Natural killer cell (primary cell): ENCODE data around the gene CASP10. TPM values are rescaled to one million over a fixed set of nuclear protein-coding genes. Genes with fewer than 3 reads are reported as not detected.

ENCODE experiments used
- ATAC-seq, 3 donors: fragments of 150-1000 bp in 2 of 3; fragments of 200-7000 bp in 1 of 3; cut with Tn5 transposase; 1 replicate in 1 of 3; 2 replicates in 2 of 3; pipeline ENCODE4 v1.10.0; 2021; ENCODE audit warnings: mild to moderate bottlenecking in 2 of 3, moderate library complexity in 2 of 3
- DNase-seq, 2 donors: peaks; one replicate each; pipeline versions ENCODE4 v3.0.0 to v3.0.0-alpha.2; 2013 to 2021; ENCODE audit warnings: mixed read lengths in 1 of 2
- H3K27ac ChIP-seq: one replicate; pipeline ENCODE4 v1.5.1; 2013; ENCODE audit warnings: mild to moderate bottlenecking, low read length
- H3K27me3 ChIP-seq: one replicate; pipeline ENCODE4 v1.6.1; 2013; ENCODE audit warnings: low read length; ENCODE audit not compliant: control insufficient read depth, insufficient read depth
- H3K36me3 ChIP-seq: one replicate; pipeline ENCODE4 v1.6.1; 2013; ENCODE audit warnings: low read length; ENCODE audit not compliant: control insufficient read depth, insufficient read depth
- H3K4me1 ChIP-seq: one replicate; pipeline ENCODE4 v1.6.1; 2013; ENCODE audit warnings: low read length; ENCODE audit not compliant: control insufficient read depth, insufficient read depth
- H3K4me3 ChIP-seq: one replicate; pipeline ENCODE4 v1.5.1; 2013; ENCODE audit warnings: low read length
- H3K9me3 ChIP-seq: one replicate; pipeline ENCODE4 v1.6.1; 2013; ENCODE audit warnings: low read length; ENCODE audit not compliant: control insufficient read depth, insufficient read depth
- H3K27ac Mint-ChIP-seq, 2 donors: one replicate each; pipeline ENCODE4 v1.8.0; 2022; ENCODE audit warnings: mild to moderate bottlenecking in 2 of 2, mixed read lengths in 2 of 2, moderate library complexity in 1 of 2
- H3K27me3 Mint-ChIP-seq, 2 donors: one replicate each; pipeline ENCODE4 v1.8.0; 2022; ENCODE audit warnings: low read depth in 2 of 2, mixed read lengths in 2 of 2
- H3K36me3 Mint-ChIP-seq: one replicate; pipeline ENCODE4 v1.8.0; 2022; ENCODE audit warnings: mixed read lengths
- H3K4me1 Mint-ChIP-seq, 2 donors: one replicate each; pipeline ENCODE4 v1.8.0; 2022; ENCODE audit warnings: mixed read lengths in 2 of 2
- H3K4me3 Mint-ChIP-seq: one replicate; pipeline ENCODE4 v1.8.0; 2022; ENCODE audit warnings: mild to moderate bottlenecking, moderate library complexity, mixed read lengths
- H3K9me3 Mint-ChIP-seq, 2 donors: one replicate each; pipeline ENCODE4 v1.8.0; 2022; ENCODE audit warnings: mixed read lengths in 2 of 2
- WGBS: methylation state at CpG from one replicate; pipeline ENCODE4 v1.1.7; 2013; ENCODE audit warnings: missing lambda C conversion rate; ENCODE audit not compliant: insufficient coverage; 5-methylcytosine and 5-hydroxymethylcytosine counted together
- intact Hi-C: fragments of 100-400 bp; cut with micrococcal nuclease; formaldehyde crosslinking; loops from one replicate; pipeline ENCODE4 v1.14.2; 2022
- total RNA-seq, 4 donors: library from RNA; stranded (reverse); fragments of 120-200 nt in 1 of 4; gene quantifications; one replicate each; pipeline versions ENCODE4 v1.2.3 to v1.2.4, GENCODE V29; 2013 to 2022
- TF ChIP-seq, protein P1 (sequence below): fragments of 200-600 bp; IDR thresholded peaks from one replicate; pipeline ENCODE4 v1.8.0; 2022; ENCODE audit warnings: antibody characterized with exemption

CASP10 gene
- total RNA-seq, 3 donors from 2014 or later (not counting 1 experiment from before 2014, with no cell fraction given): 67.4 to 101 (median 75.3) TPM

DNA sequence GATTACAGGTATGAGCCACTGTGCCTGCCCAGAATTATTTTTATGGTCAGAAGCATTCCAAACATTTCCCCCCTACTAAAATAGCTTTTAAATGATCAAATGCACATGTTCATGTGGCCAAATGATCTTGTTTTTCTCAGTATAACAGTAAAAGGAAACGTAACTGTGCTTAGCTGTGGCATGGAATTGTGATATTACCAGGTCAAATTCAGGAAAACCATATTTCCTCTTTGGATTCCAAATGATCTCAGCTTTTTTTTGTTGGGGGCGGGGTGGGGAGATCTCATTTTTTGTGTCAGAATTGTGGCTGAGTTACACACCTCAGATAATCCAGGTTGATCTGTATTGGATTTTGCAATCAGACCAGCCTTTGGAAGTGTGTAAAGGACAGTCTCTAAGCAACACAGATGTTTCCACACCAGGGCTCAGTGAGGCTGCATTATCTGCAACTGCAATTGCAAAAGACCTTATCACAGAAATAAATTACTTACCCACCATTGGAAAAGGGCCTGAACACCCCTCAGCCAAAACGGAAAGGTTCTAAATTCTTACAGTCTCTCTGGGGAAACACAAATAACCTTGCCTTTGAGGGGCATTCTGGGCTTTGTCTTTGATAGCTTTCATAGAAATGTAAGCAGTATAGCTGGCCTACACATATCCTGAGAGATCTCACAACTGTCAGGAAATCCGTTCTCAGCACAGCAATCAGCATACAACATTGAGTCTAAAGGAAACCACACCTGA, 8.4 kb downstream of the CASP10 start:
- Histone ChIP-seq H3K36me3 (peaks cover 51% of the 10 kb centered on the region), H3K27me3 (no peaks in the 10 kb centered on the region), H3K4me3 (no peak overlapping the region), H3K27ac (peak overlapping the region; percentile 58), H3K4me1 (peaks cover 56% of the 10 kb centered on the region), H3K9me3 (no peaks in the 10 kb centered on the region)
- H3K36me3 Mint-ChIP-seq: peaks cover 4% of the 10 kb centered on the region
- no peaks in the 10 kb centered on the region for H3K9me3 Mint-ChIP-seq
- intact Hi-C loops: loop anchor here (5.0 kb wide), 1 partner anchor 71 kb away; the partner anchor contains the start of gene CASP8
- peak in 1 of 2 donors; percentile 69 for DNase-seq
- peaks cover 75 to 77% of the 10 kb centered on the region in 2 donors for H3K4me1 Mint-ChIP-seq
- H3K4me3 Mint-ChIP-seq: peak overlapping the region; percentile 84
- TF ChIP-seq, protein P1, sequence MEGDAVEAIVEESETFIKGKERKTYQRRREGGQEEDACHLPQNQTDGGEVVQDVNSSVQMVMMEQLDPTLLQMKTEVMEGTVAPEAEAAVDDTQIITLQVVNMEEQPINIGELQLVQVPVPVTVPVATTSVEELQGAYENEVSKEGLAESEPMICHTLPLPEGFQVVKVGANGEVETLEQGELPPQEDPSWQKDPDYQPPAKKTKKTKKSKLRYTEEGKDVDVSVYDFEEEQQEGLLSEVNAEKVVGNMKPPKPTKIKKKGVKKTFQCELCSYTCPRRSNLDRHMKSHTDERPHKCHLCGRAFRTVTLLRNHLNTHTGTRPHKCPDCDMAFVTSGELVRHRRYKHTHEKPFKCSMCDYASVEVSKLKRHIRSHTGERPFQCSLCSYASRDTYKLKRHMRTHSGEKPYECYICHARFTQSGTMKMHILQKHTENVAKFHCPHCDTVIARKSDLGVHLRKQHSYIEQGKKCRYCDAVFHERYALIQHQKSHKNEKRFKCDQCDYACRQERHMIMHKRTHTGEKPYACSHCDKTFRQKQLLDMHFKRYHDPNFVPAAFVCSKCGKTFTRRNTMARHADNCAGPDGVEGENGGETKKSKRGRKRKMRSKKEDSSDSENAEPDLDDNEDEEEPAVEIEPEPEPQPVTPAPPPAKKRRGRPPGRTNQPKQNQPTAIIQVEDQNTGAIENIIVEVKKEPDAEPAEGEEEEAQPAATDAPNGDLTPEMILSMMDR: no peak
- 15% methylated on average over 4 of the region's 4 CpGs for WGBS
- no peaks in the 10 kb centered on the region for H3K27me3 Mint-ChIP-seq
- ATAC-seq: peak; percentile 49 to 80 (median 71)
- peak overlapping the region; percentile 97 to 98 for H3K27ac Mint-ChIP-seq

DNA sequence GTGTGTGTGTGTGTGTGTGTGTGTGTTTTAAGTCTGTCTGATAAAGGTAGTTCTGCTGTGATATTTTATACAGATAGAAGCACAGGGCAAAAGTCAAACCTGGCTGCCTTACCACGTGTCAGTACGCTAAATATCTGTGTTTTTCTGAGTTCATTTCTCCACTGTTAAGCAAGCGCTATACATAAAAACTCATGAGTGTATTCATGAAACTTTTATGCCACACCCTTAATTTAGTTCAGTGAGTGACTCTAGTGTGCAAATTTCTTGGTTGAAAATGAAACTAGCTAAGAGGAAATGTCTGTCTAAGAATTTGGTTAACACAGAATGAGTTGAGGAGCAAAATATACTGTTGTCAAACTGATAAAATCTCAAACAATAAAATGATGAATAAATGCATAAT, 11.2 kb downstream of the CASP10 start:
- peaks cover 70 to 73% of the 10 kb centered on the region in 2 donors for H3K4me1 Mint-ChIP-seq
- intact Hi-C loops: loop anchor here (1.0 to 5.0 kb wide), 2 partner anchors 10 to 68 kb away; partner anchors contain the start of gene CASP8
- peaks cover 47% of the 10 kb centered on the region for H3K36me3 ChIP-seq
- H3K4me1 ChIP-seq: peaks cover 46% of the 10 kb centered on the region
- no peaks in the 10 kb centered on the region for H3K27me3 ChIP-seq
- TF ChIP-seq, protein P1: no peak
- no peaks in the 10 kb centered on the region for H3K9me3 ChIP-seq
- H3K36me3 Mint-ChIP-seq: peaks cover 17% of the 10 kb centered on the region
- no peaks in the 10 kb centered on the region for H3K9me3 Mint-ChIP-seq
- no peak overlapping the region for H3K4me3 ChIP-seq
- H3K27ac ChIP-seq: peak overlapping the region; percentile 50
- 0% methylated on average over 2 of the region's 3 CpGs for WGBS
- H3K4me3 Mint-ChIP-seq: peak overlapping the region; percentile 90
- H3K27ac Mint-ChIP-seq: peak overlapping the region; percentile 97 to 98
- no peaks in the 10 kb centered on the region for H3K27me3 Mint-ChIP-seq
- ATAC-seq: peak; percentile 72 to 82 (median 75)
- peak in 1 of 2 donors; percentile 49 for DNase-seq

DNA sequence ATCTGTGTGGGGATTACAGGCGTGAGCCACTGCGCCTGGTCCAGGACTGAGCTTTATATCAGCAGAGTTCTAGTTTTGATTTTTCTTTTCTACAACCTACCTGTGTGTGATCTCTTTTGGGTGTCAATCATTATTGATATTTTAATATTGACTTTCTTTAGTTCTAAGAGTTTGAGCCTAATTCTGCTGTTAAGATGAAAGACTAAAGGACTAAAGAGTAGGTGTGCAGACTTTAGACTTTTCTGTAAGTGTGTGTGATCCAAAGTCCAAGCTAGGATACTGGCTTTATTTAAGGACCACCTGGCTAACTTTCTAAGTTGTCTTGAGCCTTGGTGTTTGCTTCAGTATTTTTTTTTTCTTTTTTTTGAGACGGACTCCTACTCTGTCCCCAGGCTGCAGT, 12.4 kb downstream of the CASP10 start:
- intact Hi-C loops: no loop called here
- peak overlapping the region; percentile 97 to 98 for H3K27ac Mint-ChIP-seq
- Histone ChIP-seq H3K27ac (peak overlapping the region; percentile 7), H3K9me3 (no peaks in the 10 kb centered on the region), H3K4me3 (no peak overlapping the region), H3K4me1 (peaks cover 46% of the 10 kb centered on the region), H3K27me3 (no peaks in the 10 kb centered on the region), H3K36me3 (peaks cover 46% of the 10 kb centered on the region)
- H3K4me3 Mint-ChIP-seq: peak overlapping the region; percentile 90
- DNase-seq (no peak), ATAC-seq (no peak)
- TF ChIP-seq, protein P1: no peak
- WGBS: 41% methylated on average over 2 of the region's 3 CpGs
- H3K4me1 Mint-ChIP-seq: peaks cover 72 to 75% of the 10 kb centered on the region in 2 donors
- no peaks in the 10 kb centered on the region for H3K9me3 Mint-ChIP-seq
- no peaks in the 10 kb centered on the region for H3K27me3 Mint-ChIP-seq
- H3K36me3 Mint-ChIP-seq: peaks cover 25% of the 10 kb centered on the region
